Endothelial cell of umbilical vein (primary cell): ENCODE measurements around the gene NEDD9. TPM values are rescaled to one million over a fixed set of nuclear protein-coding genes. Genes with fewer than 3 reads are reported as not detected.

Experiments
- BruUV-seq: library from RNA; stranded (reverse); fragments of 400-500 nt; replicated peaks from 2 replicates; lab custom pipeline; 2021; lab: Mats Ljungman, UMichigan
- CTCF ChIA-PET: fragments of 300-600, 350-600 bp; sonication (Branson Sonifier 250); formaldehyde crosslinking; loops from one replicate; lab custom pipeline; 2021; ENCODE audit warnings: antibody characterized with exemption, inconsistent platforms; lab: Charles Lee
- POLR2A ChIA-PET: fragments of 300-600, 350-600 bp; sonication (Branson Sonifier 250); formaldehyde crosslinking; loops from one replicate; lab custom pipeline; 2021; ENCODE audit warnings: antibody characterized with exemption, inconsistent platforms; lab: Charles Lee
- DNase-seq: peaks from one replicate; pipeline ENCODE4 v3.0.0-alpha.2; 2011; ENCODE audit warnings: low read depth, low spot score
- FAIRE-seq: peaks from 2 replicates; lab custom pipeline; 2011; peaks lifted over from hg19 to GRCh38; lab: Jason Lieb, UNC
- H2AFZ ChIP-seq: 2 replicates; pipeline ENCODE4 v1.6.0; 2012; ENCODE audit warnings: low read depth, low read length, control low read depth, inconsistent platforms
- H3K27ac ChIP-seq: 2 replicates; pipeline ENCODE4 v1.5.1; 2011; ENCODE audit warnings: low read depth, mild to moderate bottlenecking, control low read depth, low read length, moderate library complexity; ENCODE audit not compliant: insufficient read depth
- H3K27me3 ChIP-seq, 2 experiments: 2 replicates each; pipeline versions ENCODE4 v1.6.0 to v1.6.1; 2011; ENCODE audit warnings: low read length in 2 of 2, mixed read lengths in 1 of 2; ENCODE audit not compliant: control insufficient read depth in 2 of 2, insufficient read depth in 2 of 2
- H3K36me3 ChIP-seq, 2 experiments: 2 replicates in 1 of 2; 3 replicates in 1 of 2; pipeline ENCODE4 v1.5.1; 2011; ENCODE audit warnings: low read length in 2 of 2, mild to moderate bottlenecking in 1 of 2, moderate library complexity in 1 of 2; ENCODE audit not compliant: control insufficient read depth in 2 of 2, insufficient read depth in 2 of 2; ENCODE audit errors: extremely low read depth in 1 of 2
- H3K4me1 ChIP-seq: 3 replicates; pipeline ENCODE4 v1.5.1; 2011; ENCODE audit warnings: mild to moderate bottlenecking, low read length; ENCODE audit not compliant: control insufficient read depth, insufficient read depth; ENCODE audit errors: extremely low read depth
- H3K4me2 ChIP-seq: 2 replicates; pipeline ENCODE4 v1.6.1; 2011; ENCODE audit warnings: low read length, control low read depth, mixed read lengths; ENCODE audit not compliant: insufficient read depth
- H3K4me3 ChIP-seq, 3 experiments: fragments of 200-600 bp in 1 of 3; sonication (generic), shearing (Covaris generic) in 1 of 3; replicated peaks in 1 of 3; 2 replicates each; pipeline ENCODE4 v1.5.1; 2011 to 2016; ENCODE audit warnings: control low read depth in 3 of 3, low read length in 3 of 3, mild to moderate bottlenecking in 2 of 3, inconsistent platforms in 1 of 3, low read depth in 1 of 3, moderate library complexity in 1 of 3; ENCODE audit not compliant: insufficient read depth in 1 of 3
- H3K79me2 ChIP-seq: 2 replicates; pipeline ENCODE4 v1.6.0; 2012; ENCODE audit warnings: low read length, inconsistent platforms; ENCODE audit not compliant: control insufficient read depth, insufficient read depth
- H3K9ac ChIP-seq: replicated peaks from 2 replicates; pipeline ENCODE3; 2011; ENCODE audit warnings: low read length, control low read depth; ENCODE audit not compliant: insufficient read depth; ENCODE audit errors: extremely low read depth
- H3K9me1 ChIP-seq: replicated peaks from 3 replicates; pipeline ENCODE4 v1.6.0; 2011; ENCODE audit warnings: mild to moderate bottlenecking, low read length; ENCODE audit not compliant: control insufficient read depth, insufficient read depth; ENCODE audit errors: extremely low read depth
- H3K9me3 ChIP-seq: replicated peaks from 2 replicates; pipeline ENCODE4 v1.5.1; 2012; ENCODE audit warnings: low read length, inconsistent platforms; ENCODE audit not compliant: control insufficient read depth, insufficient read depth
- H4K20me1 ChIP-seq: replicated peaks from 2 replicates; pipeline ENCODE3; 2011; ENCODE audit warnings: mild to moderate bottlenecking, low read length; ENCODE audit not compliant: control insufficient read depth, insufficient read depth; ENCODE audit errors: extremely low read depth
- CTCF ChIP-seq, 2 donors: IDR thresholded peaks; 1 replicate in 1 of 2; 2 replicates in 1 of 2; pipeline ENCODE4 v1.5.1; 2011; ENCODE audit warnings: low read length in 2 of 2, mild to moderate bottlenecking in 2 of 2, moderate library complexity in 2 of 2, control low read depth in 1 of 2, inconsistent platforms in 1 of 2, low read depth in 1 of 2; ENCODE audit not compliant: insufficient read depth in 1 of 2; ENCODE audit errors: extremely low read depth in 1 of 2
- EZH2 ChIP-seq: IDR thresholded peaks from 2 replicates; pipeline ENCODE4 v1.6.1; 2012; ENCODE audit warnings: borderline replicate concordance, low read depth, mild to moderate bottlenecking, moderate library complexity, low read length, inconsistent platforms; ENCODE audit not compliant: severe bottlenecking
- FOS ChIP-seq: IDR thresholded peaks from 2 replicates; pipeline ENCODE4 v1.6.1; 2011; ENCODE audit warnings: mild to moderate bottlenecking, low read length, moderate library complexity, borderline replicate concordance; ENCODE audit not compliant: insufficient read depth
- GATA2 ChIP-seq: IDR thresholded peaks from 2 replicates; pipeline ENCODE4 v1.7.0; 2011; ENCODE audit warnings: low read depth, mild to moderate bottlenecking, moderate library complexity, mixed read lengths, low read length; ENCODE audit not compliant: insufficient read length, insufficient read depth
- JUN ChIP-seq: IDR thresholded peaks from 2 replicates; pipeline ENCODE4 v1.6.1; 2011; ENCODE audit warnings: borderline replicate concordance, low read depth; ENCODE audit not compliant: insufficient read length, insufficient read depth
- MAX ChIP-seq: IDR thresholded peaks from 2 replicates; pipeline ENCODE4 v1.6.1; 2011; ENCODE audit not compliant: insufficient read depth, insufficient read length
- MYC ChIP-seq: IDR thresholded peaks from one replicate; pipeline ENCODE4 v1.6.1; 2011; ENCODE audit warnings: mild to moderate bottlenecking, low read depth, low read length
- POLR2A ChIP-seq: IDR thresholded peaks from 2 replicates; pipeline ENCODE4 v1.6.1; 2012; ENCODE audit warnings: low read depth, mild to moderate bottlenecking, control low read depth, low read length
- POLR2AphosphoS5 ChIP-seq: IDR thresholded peaks from 2 replicates; pipeline ENCODE4 v1.6.1; 2012; ENCODE audit warnings: low read depth, mild to moderate bottlenecking, control low read depth, low read length, moderate library complexity; ENCODE audit not compliant: insufficient read depth
- dilution Hi-C: fragments of 300-500 bp; cut with MboI; formaldehyde crosslinking; loops from one replicate; pipeline ENCODE4 v1.15.0; 2019; ENCODE audit warnings: low sequenced_read_pairs; ENCODE audit not compliant: extremely low pct_ligation_motif_present
- intact Hi-C: fragments of 100-400 bp; cut with micrococcal nuclease; formaldehyde crosslinking; loops from one replicate; pipeline ENCODE4 v1.10.0; 2022
- polyA plus RNA-seq, 4 experiments: library from polyadenylated mRNA; depleted of rRNA in 3 of 4; stranded (reverse) in 3 of 4; unstranded in 1 of 4; fragments of >200 nt; gene quantifications; 2 replicates each; pipeline versions ENCODE4 v1.2.1 to v1.2.3, GENCODE V29; 2011 to 2012; ENCODE audit warnings: missing spikeins in 1 of 4
- total RNA-seq: library from RNA; stranded (reverse); gene quantifications from 2 replicates; pipeline ENCODE4 v1.2.3, GENCODE V29; 2021

Gene NEDD9
- total and polyA plus RNA-seq, 2 donors (not counting 3 experiments of a cell fraction or from before 2014, with no cell fraction given), result 55.2 to 61.0 TPM

- Histone ChIP-seq H3K9me1 (no peaks in the 10 kb centered on the region), H3K27ac (no peak overlapping the region), H3K79me2 (no peaks in the 10 kb centered on the region), H2AFZ (no peak overlapping the region), H4K20me1 (no peaks in the 10 kb centered on the region), H3K4me3 (no peak overlapping the region), H3K9me3 (no peaks in the 10 kb centered on the region), H3K27me3 (no peaks in the 10 kb centered on the region), H3K4me2 (no peak overlapping the region), H3K4me1 (no peaks in the 10 kb centered on the region), H3K36me3 (no peaks in the 10 kb centered on the region), H3K9ac (no peak overlapping the region)
- intact Hi-C loops, result no loop called here
- TF ChIP-seq POLR2AphosphoS5 (no peak), MYC (no peak), GATA2 (no peak), MAX (no peak), FOS (no peak), EZH2 (no peak), CTCF (IDR thresholded peaks at IDR 0.05; ENCODE audit: extremely low read depth in 1 of 2, insufficient read depth in 1 of 2, low read depth in 1 of 2, low read length in 2 of 2) (no peak), JUN (no peak), POLR2A (no peak)
- no TSS peak for BruUV-seq
- dilution Hi-C loops, result no loop called here
- POLR2A ChIA-PET, result no interaction called here
- CTCF ChIA-PET, result interaction anchor here (0.7 to 2.4 kb wide), 3 partner anchors 281 to 423 kb away, joined by 3 to 11 read pairs (median 3); no protein-coding TSS in a partner anchor
- FAIRE-seq (no peak), DNase-seq (no peak)
Observed at GRCh38 chr6:11152581-11152980, 79.9 kb downstream of the NEDD9 start.
